ENCODE measurements around the gene NFATC2. TPM values are rescaled to one million over a fixed set of nuclear protein-coding genes. Genes with fewer than 3 reads are reported as not detected.

NFATC2 gene
- total and polyA plus RNA-seq, 12 donors = 0.43 to 5.7 (median 3.3) TPM

- 96 to 98% methylated on average over 9 of the region's 9 CpGs for WGBS, 2 donors
- peaks cover 0 to 48% (median 4%) of the 10 kb centered on the region in 9 donors for H3K4me1 ChIP-seq
- DNase-seq = no peak
- H3K9me3 ChIP-seq = no peaks in the 10 kb centered on the region
- no peak for TF ChIP-seq CTCF (IDR thresholded peaks at IDR 0.05)
- no peak overlapping the region for H3K4me3 ChIP-seq
- no peak for ATAC-seq
- no peaks in the 10 kb centered on the region for H3K27me3 ChIP-seq
- intact Hi-C loops (cut with DNase I) = no loop called here
- H3K36me3 ChIP-seq = peaks cover 0 to 9% (median 0%) of the 10 kb centered on the region in 9 donors
- peak overlapping the region in 1 of 10 donors; percentile 78 for H3K27ac ChIP-seq
Measured at GRCh38 chr20:51403466-51404220, 138.9 kb downstream of the NFATC2 start.

- DNase-seq (no peak), ATAC-seq (no peak)
- no peaks in the 10 kb centered on the region for H3K27me3 ChIP-seq
- H3K27ac ChIP-seq = peak overlapping the region in 1 of 10 donors; percentile 81
- H3K9me3 ChIP-seq = no peaks in the 10 kb centered on the region
- intact Hi-C loops (cut with DNase I) = no loop called here
- no peak for TF ChIP-seq CTCF (IDR thresholded peaks at IDR 0.05)
- 59 to 63% methylated on average over 2 of the region's 2 CpGs for WGBS, 2 donors
- H3K36me3 ChIP-seq = peaks cover 0 to 6% (median 0%) of the 10 kb centered on the region in 9 donors
- H3K4me3 ChIP-seq = no peak overlapping the region
- H3K4me1 ChIP-seq = peaks cover 0 to 48% (median 12%) of the 10 kb centered on the region in 9 donors
Measured at GRCh38 chr20:51402201-51402600, 140.3 kb downstream of the NFATC2 start.

DNA sequence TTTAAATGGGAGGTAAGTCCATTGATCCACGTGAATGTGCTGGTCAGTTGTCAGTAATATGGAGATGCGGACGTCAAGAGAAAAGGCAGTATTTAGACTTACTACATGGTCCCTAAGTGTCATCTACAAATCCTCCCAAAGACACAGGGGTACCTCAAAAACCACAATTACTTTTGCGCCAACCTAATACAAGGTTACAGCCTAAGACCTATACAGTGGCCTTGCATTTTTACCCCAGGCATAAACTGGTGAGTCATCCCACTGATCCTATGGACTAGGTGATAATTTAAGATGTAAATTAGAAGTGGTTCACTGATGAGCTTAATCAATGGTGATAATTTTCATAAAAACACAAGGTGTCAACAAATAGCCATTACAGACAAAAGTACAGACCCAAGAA lies 141.0 kb downstream of the NFATC2 start:
- no peak for TF ChIP-seq CTCF (IDR thresholded peaks at IDR 0.05)
- Histone ChIP-seq H3K27ac (peak overlapping the region in 1 of 10 donors; percentile 81), H3K4me1 (peaks cover 0 to 48% (median 16%) of the 10 kb centered on the region in 9 donors), H3K36me3 (peaks cover 0 to 6% (median 0%) of the 10 kb centered on the region in 9 donors), H3K4me3 (no peak overlapping the region), H3K9me3 (no peaks in the 10 kb centered on the region), H3K27me3 (no peaks in the 10 kb centered on the region)
- 96 to 97% methylated on average over 4 of the region's 4 CpGs for WGBS, 2 donors
- DNase-seq (no peak), ATAC-seq (no peak)
- intact Hi-C loops (cut with DNase I) = no loop called here

- 86 to 88% methylated on average over 17 of the region's 17 CpGs for WGBS, 2 donors
Measured at GRCh38 chr20:51400051-51400926, 142.2 kb downstream of the NFATC2 start.

More at GRCh38 chr20:51400051-51400926, 142.2 kb downstream of the NFATC2 start:
- no peak overlapping the region for H3K4me3 ChIP-seq
- intact Hi-C loops (cut with DNase I) = no loop called here
- ATAC-seq = peak in 1 of 8 donors; percentile 18
- no peaks in the 10 kb centered on the region for H3K9me3 ChIP-seq
- DNase-seq = no peak
- H3K27me3 ChIP-seq = no peaks in the 10 kb centered on the region
- no peak for TF ChIP-seq CTCF (IDR thresholded peaks at IDR 0.05)
- peaks cover 0 to 48% (median 24%) of the 10 kb centered on the region in 9 donors for H3K4me1 ChIP-seq
- H3K27ac ChIP-seq = peak overlapping the region in 2 of 10 donors; percentile 28 to 81
- H3K36me3 ChIP-seq = peaks cover 0 to 6% (median 0%) of the 10 kb centered on the region in 9 donors

Data from heart right ventricle (tissue), 16 donors.